ENCODE measurements around the gene NANOS1.

- TF ChIP-seq CTCF (IDR thresholded peaks at IDR 0.05; ENCODE audit: low read length) (no peak), EZH2 (IDR thresholded peaks at IDR 0.05; ENCODE audit: borderline replicate concordance, low read length) (no peak)
These were observed at the start of gene NANOS1 for GRCh38 chr10:119029613-119030420.

Measured in OCI-LY1 (cell line).